Omental fat pad (tissue), 4 donors: ENCODE data around the gene FOXA2. TPM values are rescaled to one million over a fixed set of nuclear protein-coding genes. Genes with fewer than 3 reads are reported as not detected.

Experiments used
- ATAC-seq: fragments of 150-250 bp; one replicate; pipeline ENCODE4 v1.9.1; 2016; ENCODE audit warnings: mild to moderate bottlenecking, moderate library complexity; ENCODE audit not compliant: low FRiP score
- DNase-seq: peaks from one replicate; pipeline ENCODE4 v3.0.0-alpha.2; 2019; ENCODE audit warnings: low spot score
- CTCF ChIP-seq, 3 donors: fragments of 450-650 bp; IDR thresholded peaks; one replicate each; pipeline ENCODE4 v1.5.1; 2016 to 2017; ENCODE audit warnings: antibody characterized with exemption in 3 of 3, mild to moderate bottlenecking in 3 of 3, moderate library complexity in 2 of 3
- total RNA-seq, 4 donors: library from RNA; depleted of rRNA; stranded (reverse); fragments of >200 nt; gene quantifications; one replicate each; pipeline ENCODE4 v1.1.0, GENCODE V29; 2016

Gene FOXA2
- total RNA-seq, 4 donors from 2014 or later, result 0.19 TPM; not detected in 3

DNA sequence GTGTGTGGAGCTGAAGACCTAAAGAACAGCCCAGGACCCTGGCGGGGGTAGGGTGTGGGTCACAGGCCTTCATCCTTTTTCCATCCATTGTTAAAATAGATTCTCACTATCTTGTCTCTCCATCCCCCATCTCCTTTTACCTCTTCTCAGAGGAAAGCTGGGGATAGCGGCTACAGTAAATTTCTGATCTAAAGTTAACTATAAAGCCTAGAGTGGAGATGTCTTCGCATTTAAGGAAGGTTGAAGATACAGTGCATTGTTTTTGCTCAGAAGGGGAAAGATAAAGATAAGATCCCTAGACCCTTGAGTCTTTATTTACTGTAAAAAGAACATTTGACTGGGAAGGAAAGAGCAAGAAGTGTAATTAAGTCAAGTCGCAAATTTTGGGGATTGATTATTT, 8.6 kb downstream of the FOXA2 start:
- no peak for ATAC-seq
- TF ChIP-seq CTCF (IDR thresholded peaks at IDR 0.05), result no peak
- no peak for DNase-seq

GRCh38 chr20:22575087-22575721, 9.2 kb downstream of the FOXA2 start:
- ATAC-seq, result no peak
- no peak for TF ChIP-seq CTCF (IDR thresholded peaks at IDR 0.05)
- no peak for DNase-seq

DNA sequence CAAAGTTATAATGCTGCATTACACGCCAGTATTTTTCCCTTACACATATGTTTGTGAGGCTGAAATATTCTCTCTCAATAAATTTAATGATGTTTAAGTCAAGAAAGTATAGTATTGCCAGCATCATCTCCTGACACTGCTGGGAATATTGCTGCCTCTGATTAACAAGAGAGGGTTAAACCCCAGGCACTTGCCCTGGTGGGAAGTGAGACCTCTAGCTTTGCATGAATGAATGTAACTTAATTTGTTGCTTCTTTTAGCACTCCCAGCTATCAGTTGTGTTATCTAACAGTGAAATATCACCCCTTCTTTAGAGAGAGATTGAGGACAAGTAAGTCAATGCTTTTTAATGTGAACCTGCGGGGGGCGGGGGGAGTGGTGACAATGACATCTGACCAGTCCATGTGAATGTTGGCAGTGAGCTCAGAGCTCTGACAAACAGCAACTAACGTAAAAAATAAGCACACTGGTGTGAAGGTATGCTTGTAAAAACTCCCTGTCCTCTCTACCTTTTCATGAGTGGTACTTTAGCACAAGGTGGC, 9.8 kb downstream of the FOXA2 start:
- DNase-seq, result no peak
- TF ChIP-seq CTCF (IDR thresholded peaks at IDR 0.05), result no peak
- ATAC-seq, result no peak

DNA sequence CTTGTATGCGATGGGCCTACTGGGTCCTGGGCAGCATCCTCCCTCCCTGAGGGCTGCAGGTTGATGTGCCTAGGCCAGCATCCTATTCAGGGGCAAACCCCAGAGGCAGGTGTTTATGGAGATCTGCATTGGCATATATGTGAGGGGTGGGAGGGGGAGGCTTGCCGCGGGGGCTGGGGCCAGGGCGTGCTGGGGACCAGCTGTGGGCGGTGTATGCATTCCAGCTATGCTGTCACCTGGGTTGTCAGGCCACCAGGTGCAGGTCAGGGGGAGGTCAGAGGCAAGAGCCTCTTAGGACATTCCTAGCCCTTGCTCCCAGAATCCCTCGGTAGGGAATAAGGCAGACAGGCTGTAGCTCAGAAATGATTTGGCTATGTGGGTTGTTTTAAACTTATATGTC, 11.9 kb downstream of the FOXA2 start:
- TF ChIP-seq CTCF (IDR thresholded peaks at IDR 0.05), result no peak
- ATAC-seq, result no peak
- DNase-seq, result no peak

- TF ChIP-seq CTCF (IDR thresholded peaks at IDR 0.05), result no peak
- ATAC-seq (no peak), DNase-seq (no peak)
Measured at GRCh38 chr20:22572023-22572422, 12.3 kb downstream of the FOXA2 start.

DNA sequence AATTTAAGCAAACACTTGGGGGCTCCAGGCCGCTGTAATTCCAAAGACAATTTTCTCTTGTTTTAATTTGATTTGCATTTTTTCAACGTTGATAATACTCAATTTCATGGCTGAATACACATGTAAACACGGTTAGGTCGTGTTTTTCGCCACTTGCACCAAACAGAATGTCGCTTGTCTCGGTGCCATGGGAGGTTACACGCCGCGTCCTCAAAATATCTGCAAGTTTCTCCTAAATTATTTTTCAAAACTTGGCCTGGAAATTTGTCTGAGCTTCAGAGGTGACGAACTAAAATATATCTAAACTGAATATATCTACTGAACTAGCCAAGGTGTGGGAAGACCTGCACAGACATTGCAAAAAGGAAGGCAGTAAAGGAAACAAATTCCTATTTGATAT, 15.0 kb downstream of the FOXA2 start:
- TF ChIP-seq CTCF (IDR thresholded peaks at IDR 0.05), result no peak
- ATAC-seq (no peak), DNase-seq (no peak)

DNA sequence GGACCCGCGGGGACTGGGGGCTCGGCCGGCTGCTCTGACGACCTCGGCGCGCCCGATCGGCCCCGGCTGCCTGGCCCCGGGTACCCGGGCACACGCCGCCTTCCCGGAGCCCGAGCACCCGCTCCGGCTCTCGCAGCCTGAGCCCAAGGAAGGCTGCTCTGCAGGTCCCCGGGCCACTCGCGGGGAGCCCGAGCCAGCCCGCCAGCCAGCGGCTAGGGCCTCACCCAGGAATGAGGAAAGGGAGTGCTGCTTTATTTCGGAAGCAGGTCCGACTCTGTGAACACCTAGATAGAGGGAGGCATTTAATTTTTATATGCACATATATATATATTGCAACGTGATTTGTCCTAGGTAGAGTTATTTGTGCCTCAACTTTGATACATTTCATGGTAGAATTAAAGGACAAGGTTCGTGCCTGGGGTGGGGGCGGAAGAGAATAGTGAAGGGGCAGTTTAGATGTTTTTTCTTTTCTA, 15.5 kb downstream of the FOXA2 start:
- ATAC-seq (no peak), DNase-seq (no peak)
- TF ChIP-seq CTCF (IDR thresholded peaks at IDR 0.05), result no peak
